GM12891 (cell line): ENCODE results near the gene TCFL5.

Experiments
- POLR2A ChIP-seq: IDR thresholded peaks from 2 replicates; pipeline ENCODE4 v1.6.1; 2011; ENCODE audit warnings: low read depth, low read length, control low read depth
- POLR2AphosphoS5 ChIP-seq: IDR thresholded peaks from 2 replicates; pipeline ENCODE4 v1.6.1; 2011; ENCODE audit warnings: low read depth, low read length, control low read depth
- POU2F2 ChIP-seq: IDR thresholded peaks from 2 replicates; pipeline ENCODE4 v1.6.1; 2011; ENCODE audit warnings: low read depth, mild to moderate bottlenecking, control low read depth, low read length, moderate library complexity
- TAF1 ChIP-seq: IDR thresholded peaks from 2 replicates; pipeline ENCODE4 v1.6.1; 2011; ENCODE audit warnings: low read depth, low read length, control low read depth

DNA sequence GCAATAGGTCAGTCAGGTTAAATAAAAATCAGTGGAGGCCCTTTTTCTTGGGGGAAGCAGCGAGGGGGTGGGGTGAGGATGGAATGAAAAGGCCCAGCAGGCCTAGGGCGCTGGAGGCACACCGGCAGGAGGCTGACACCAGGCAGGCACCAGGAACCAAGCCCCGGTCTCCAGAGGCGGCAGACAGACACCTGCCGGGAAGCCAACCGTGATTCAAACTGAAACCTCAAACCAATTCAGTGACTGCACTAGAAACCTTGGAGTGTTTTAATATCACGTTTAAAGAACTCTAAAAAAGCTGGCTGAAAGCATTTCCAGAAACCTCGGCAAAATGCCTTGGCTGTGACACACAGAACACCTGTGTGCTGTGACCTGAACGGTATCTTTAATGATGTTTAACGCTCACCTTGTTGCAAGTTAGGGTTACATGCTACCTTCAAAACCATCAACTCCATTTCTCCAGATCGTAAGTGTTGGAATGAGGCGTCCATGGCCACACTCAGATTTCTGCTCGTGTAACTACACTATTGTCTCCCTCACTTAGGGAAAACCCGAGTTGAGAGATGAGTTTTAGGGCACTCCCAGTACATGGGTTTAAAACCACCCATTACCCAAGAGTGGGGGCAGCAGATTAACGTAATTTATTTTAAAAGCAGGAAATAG lies 37.5 kb upstream of the TCFL5 start:
- TF ChIP-seq POLR2A (no peak), POLR2AphosphoS5 (peak; percentile 48; the same call in 1 of the 2 replicates), TAF1 (no peak), POU2F2 (no peak)
